Fibroblast of pulmonary artery (primary cell): Measurements from ENCODE around the gene NETO1.

Experiments
- DNase-seq: peaks from one replicate; pipeline ENCODE4 v3.0.0-alpha.2; 2010; ENCODE audit warnings: low read depth
- H3K4me3 ChIP-seq: replicated peaks from 2 replicates; pipeline ENCODE4 v1.5.1; 2011; ENCODE audit warnings: low read depth, mild to moderate bottlenecking, control low read depth, low read length, moderate library complexity
- CTCF ChIP-seq: IDR thresholded peaks from 2 replicates; pipeline ENCODE4 v1.5.1; 2011; ENCODE audit warnings: mild to moderate bottlenecking, control low read depth, low read length, inconsistent platforms; ENCODE audit errors: missing control alignments

Gene NETO1

GRCh38 chr18:72867746-72868584, at the start of gene NETO1:
TSS of gene NETO1 (minus strand) at chr18:72867987. CDS start at chr18:72867291, 696 bp downstream.
- DNase-seq: no peak
- TF ChIP-seq CTCF: no peak
- peak within 1 kb of the TSS; percentile 22 for H3K4me3 ChIP-seq

GRCh38 chr18:72910045-72910444, 42.3 kb upstream of the NETO1 start:
- DNase-seq: no peak
- no peak for TF ChIP-seq CTCF
- no peak overlapping the region for H3K4me3 ChIP-seq

GRCh38 chr18:72908181-72908580, 40.4 kb upstream of the NETO1 start:
- no peak for TF ChIP-seq CTCF

GRCh38 chr18:72903033-72903432, 35.2 kb upstream of the NETO1 start:
- DNase-seq: no peak
- TF ChIP-seq CTCF: no peak
- H3K4me3 ChIP-seq: no peak overlapping the region

More at GRCh38 chr18:72908181-72908580, 40.4 kb upstream of the NETO1 start:
- H3K4me3 ChIP-seq: no peak overlapping the region
- DNase-seq: no peak

- DNase-seq: no peak
- no peak for TF ChIP-seq CTCF
- H3K4me3 ChIP-seq: no peak overlapping the region
Observed at GRCh38 chr18:72899338-72899737, 31.6 kb upstream of the NETO1 start.

GRCh38 chr18:72898870-72899269, 31.1 kb upstream of the NETO1 start:
- H3K4me3 ChIP-seq: no peak overlapping the region
- no peak for DNase-seq
- TF ChIP-seq CTCF: no peak

- no peak for DNase-seq
- no peak for TF ChIP-seq CTCF
Observed at GRCh38 chr18:72895548-72895947, 27.8 kb upstream of the NETO1 start.

More at GRCh38 chr18:72895548-72895947, 27.8 kb upstream of the NETO1 start:
- no peak overlapping the region for H3K4me3 ChIP-seq
